GM12878 (cell line): ENCODE data around the gene SBNO1. TPM values are rescaled to one million over a fixed set of nuclear protein-coding genes. Genes with fewer than 3 reads are reported as not detected.
A peak's percentile ranks its signal among the peaks of the same experiment; 100 is the strongest.

Source experiments
- ATAC-seq: fragments of 200-7000 bp; cut with Tn5 transposase; 3 replicates; pipeline ENCODE4 v1.9.1; 2020; ENCODE audit warnings: mild to moderate bottlenecking, moderate library complexity
- BruUV-seq: library from RNA; stranded (reverse); fragments of 400-500 nt; replicated peaks from 2 replicates; lab custom pipeline; 2021; lab: Mats Ljungman, UMichigan
- CTCF ChIA-PET: fragments of 300-600 bp; sonication (Branson Sonifier 250); formaldehyde crosslinking; extraction: SDS; loops from one replicate; lab custom pipeline; 2021; ENCODE audit warnings: inconsistent platforms; lab: Yijun Ruan, JAX
- POLR2A ChIA-PET: fragments of 350-600 bp; formaldehyde crosslinking; extraction: SDS; loops from one replicate; lab custom pipeline; 2021; ENCODE audit warnings: inconsistent platforms; lab: Charles Lee
- RAD21 ChIA-PET: fragments of 300-600 bp; sonication (Branson Sonifier 250); formaldehyde crosslinking; loops from one replicate; lab custom pipeline; 2023; ENCODE audit warnings: antibody characterized with exemption; ENCODE audit not compliant: unreplicated experiment; lab: Charles Lee
- SMC1A ChIA-PET: fragments of 300-600 bp; sonication (Branson Sonifier 250); formaldehyde crosslinking; loops from one replicate; lab custom pipeline; 2023; ENCODE audit not compliant: unreplicated experiment, uncharacterized antibody; lab: Charles Lee
- DNase-seq: peaks from one replicate; pipeline ENCODE4 v3.0.0-alpha.2; 2011; ENCODE audit warnings: low read depth, low spot score
- FAIRE-seq: peaks from 3 replicates; lab custom pipeline; 2011; peaks lifted over from hg19 to GRCh38; lab: Jason Lieb, UNC
- H2AFZ ChIP-seq: 2 replicates; pipeline ENCODE4 v1.6.0; 2011; ENCODE audit warnings: low read depth, low read length, control low read depth; ENCODE audit not compliant: control insufficient read depth
- H3K27ac ChIP-seq: 2 replicates; pipeline ENCODE4 v1.5.1; 2011; ENCODE audit warnings: control low read depth; ENCODE audit not compliant: control insufficient read depth, insufficient read depth
- H3K27me3 ChIP-seq, 2 experiments: replicated peaks in 1 of 2; 2 replicates each; pipeline versions ENCODE4 v1.6.0 to v1.6.1; 2011; ENCODE audit warnings: low read length in 1 of 2; ENCODE audit not compliant: control insufficient read depth in 2 of 2, insufficient read depth in 2 of 2
- H3K36me3 ChIP-seq, 2 experiments: 2 replicates each; pipeline ENCODE4 v1.5.1; 2011; ENCODE audit warnings: low read length in 1 of 2; ENCODE audit not compliant: control insufficient read depth in 2 of 2, insufficient read depth in 2 of 2
- H3K4me1 ChIP-seq: 2 replicates; pipeline ENCODE4 v1.6.1; 2011; ENCODE audit warnings: mild to moderate bottlenecking, low read length, moderate library complexity, mixed read lengths; ENCODE audit not compliant: control insufficient read depth, insufficient read depth
- H3K4me2 ChIP-seq: 2 replicates; pipeline ENCODE4 v1.6.0; 2011; ENCODE audit warnings: control low read depth; ENCODE audit not compliant: control insufficient read depth, insufficient read depth
- H3K4me3 ChIP-seq: fragments of 200-600 bp; sonication (generic); 2 replicates; pipeline ENCODE4 v1.5.1; 2016
- H3K79me2 ChIP-seq: 2 replicates; pipeline ENCODE4 v1.6.0; 2011; ENCODE audit warnings: low read length; ENCODE audit not compliant: control insufficient read depth, insufficient read depth
- H3K9ac ChIP-seq: 2 replicates; pipeline ENCODE4 v1.8.0; 2011; ENCODE audit warnings: low read length, control low read depth, mixed read lengths; ENCODE audit not compliant: control insufficient read depth, insufficient read depth
- H3K9me3 ChIP-seq: replicated peaks from 3 replicates; pipeline ENCODE4 v1.5.1; 2011; ENCODE audit warnings: mild to moderate bottlenecking, low read length; ENCODE audit not compliant: control insufficient read depth, insufficient read depth
- H4K20me1 ChIP-seq: 2 replicates; pipeline ENCODE4 v1.6.0; 2011; ENCODE audit not compliant: control insufficient read depth, insufficient read depth
- BRCA1 ChIP-seq: IDR thresholded peaks from 2 replicates; pipeline ENCODE4 v1.6.1; 2011; ENCODE audit warnings: low read depth, low read length, improper control_type of control experiment
- CBFB ChIP-seq: IDR thresholded peaks from 2 replicates; pipeline ENCODE4 v1.6.1; 2016; ENCODE audit warnings: antibody characterized with exemption, low read depth
- EZH2 ChIP-seq: IDR thresholded peaks from 2 replicates; pipeline ENCODE4 v1.6.1; 2012; ENCODE audit warnings: low read depth, mild to moderate bottlenecking, control low read depth, inconsistent platforms, low read length, borderline replicate concordance; ENCODE audit not compliant: control insufficient read depth
- JUNB ChIP-seq: IDR thresholded peaks from 2 replicates; pipeline ENCODE4 v1.6.1; 2016; ENCODE audit warnings: antibody characterized with exemption, mild to moderate bottlenecking
- NR2F1 ChIP-seq: fragments of 450-650 bp; conservative IDR thresholded peaks from 2 replicates; pipeline ENCODE4 v1.6.1; 2017; ENCODE audit warnings: mild to moderate bottlenecking
- RFX5 ChIP-seq: IDR thresholded peaks from 2 replicates; pipeline ENCODE4 v1.6.1; 2011; ENCODE audit warnings: low read depth, low read length, improper control_type of control experiment
- YY1 ChIP-seq: IDR thresholded peaks from 2 replicates; pipeline ENCODE4 v1.6.1; 2011; ENCODE audit warnings: low read depth, mild to moderate bottlenecking, low read length
- WGBS: methylation state at CpG from one replicate; pipeline ENCODE4 v1.1.6; 2016; ENCODE audit warnings: low lambda C conversion rate; ENCODE audit not compliant: insufficient replicate concordance, insufficient coverage; ENCODE audit errors: missing lambda C conversion rate; 5-methylcytosine and 5-hydroxymethylcytosine counted together
- in situ Hi-C: fragments of 300-500 bp; cut with MboI; formaldehyde crosslinking; loops from 9 replicates; pipeline ENCODE4 v1.14.3; 2018; ENCODE audit warnings: mixed read lengths
- intact Hi-C: fragments of 100-400 bp; cut with micrococcal nuclease; formaldehyde crosslinking; loops from one replicate; pipeline ENCODE4 v1.14.2; 2022; ENCODE audit not compliant: unreplicated experiment
- polyA plus RNA-seq, 11 experiments: library from polyadenylated mRNA; depleted of rRNA in 4 of 11; unstranded in 6 of 11; stranded (reverse) in 5 of 11; fragments of >200 nt; fragmentation: Nextera tagmentation in 4 of 11; fragmentation: Illumina TruSeq in 1 of 11; extraction: Ambion mirVana in 4 of 11; extraction: Trizol in 1 of 11; gene quantifications; 1 replicate in 1 of 11; 2 replicates in 10 of 11; pipeline versions ENCODE4 v1.2.1 to v1.2.3, GENCODE V29; 2011 to 2016; ENCODE audit warnings: inconsistent platforms in 2 of 11, missing spikeins in 2 of 11, low read depth in 1 of 11
- total RNA-seq, 4 experiments: library from RNA; depleted of rRNA in 3 of 4; stranded (reverse); fragments of >200 nt in 3 of 4; fragmentation: Illumina TruSeq in 1 of 4; extraction: Trizol in 1 of 4; gene quantifications; 2 replicates each; pipeline versions ENCODE4 v1.2.1 to v1.2.3, GENCODE V29; 2013 to 2021

SBNO1 gene
- total and polyA plus RNA-seq, 10 of the 15 experiments (the other 5 are each of a cell fraction or from before 2014, with no cell fraction given) = 7.5 to 39.7 (median 20.9) TPM

GRCh38 chr12:123269896-123270213 is 94.8 kb downstream of the SBNO1 start:
- peak; percentile 28 for ATAC-seq
- Histone ChIP-seq H4K20me1 (no peaks in the 10 kb centered on the region), H3K4me1 (peaks cover 17% of the 10 kb centered on the region), H3K27me3 (no peaks in the 10 kb centered on the region), H3K4me3 (peak overlapping the region; percentile 95), H3K79me2 (peaks cover 27% of the 10 kb centered on the region), H3K27ac (peak overlapping the region; percentile 82), H2AFZ (peak overlapping the region; percentile 69), H3K4me2 (peak overlapping the region; percentile 84), H3K9me3 (no peaks in the 10 kb centered on the region), H3K36me3 (no peaks in the 10 kb centered on the region; a peak in 1 of 4 replicates), H3K9ac (peak overlapping the region; percentile 93)
- TSS peak; percentile 72 for BruUV-seq
- FAIRE-seq = peak; percentile 44
- CTCF ChIA-PET = interaction anchor here (0.6 to 2.1 kb wide), 10 partner anchors 18 to 350 kb away, joined by 3 to 9 read pairs (median 4); partner anchors contain the start of genes MPHOSPH9, MTRFR and TMED2
- POLR2A ChIA-PET = interaction anchor here (1.5 to 1.8 kb wide), 2 partner anchors 96 to 352 kb away, joined by 4 to 5 read pairs; no protein-coding TSS in a partner anchor
- in situ Hi-C loops (loop anchor here (5.0 kb wide), 1 partner anchor 312 kb away; the partner anchor contains the start of gene TMED2), intact Hi-C loops (loop anchor here (2.0 kb wide), 2 partner anchors 199 to 313 kb away; no protein-coding TSS in a partner anchor)
- no peak for TF ChIP-seq NR2F1
- no peak for TF ChIP-seq CBFB
- no peak for TF ChIP-seq JUNB
- TF ChIP-seq RFX5 = peak; percentile 53; the same call in 1 of the 2 replicates
- no peak for TF ChIP-seq YY1
- TF ChIP-seq BRCA1 = no peak
- TF ChIP-seq EZH2 = no peak
- RAD21 ChIA-PET = interaction anchor here (0.8 to 1.5 kb wide), 5 partner anchors 32 to 312 kb away, joined by 3 to 4 read pairs (median 4); no protein-coding TSS in a partner anchor
- 2% methylated on average over 4 of the region's 7 CpGs for whole genome bisulfite sequencing
- SMC1A ChIA-PET = interaction anchor here (0.9 to 1.1 kb wide), 4 partner anchors 46 to 312 kb away, joined by 3 to 4 read pairs (median 4); no protein-coding TSS in a partner anchor
- no peak for DNase-seq
